ENCODE results near the gene FUT3. TPM values are rescaled to one million over a fixed set of nuclear protein-coding genes. Genes with fewer than 3 reads are reported as not detected.

FUT3 gene
- total and polyA plus RNA-seq, 9 of the 15 experiments (the other 6 are each of a cell fraction or from before 2014, with no cell fraction given) = 0.09 TPM; not detected in 8

GRCh38 chr19:5863030-5863665 is 11.9 kb upstream of the FUT3 start (continued):
- TF ChIP-seq FOXP4 (CRISPR knock-in tag; IDR thresholded peaks at IDR 0.05; ENCODE audit: borderline replicate concordance) (no peak), FOXK1 (CRISPR knock-in tag; IDR thresholded peaks at IDR 0.05; ENCODE audit: borderline replicate concordance) (no peak), STAT5A (IDR thresholded peaks at IDR 0.05; ENCODE audit: borderline replicate concordance, low read length) (no peak), ZNF431 (CRISPR knock-in tag; IDR thresholded peaks at IDR 0.05) (no peak), RHOXF2B (CRISPR knock-in tag; conservative IDR thresholded peaks at IDR 0.05) (no peak), HNRNPH1 (optimal IDR thresholded peaks at IDR 0.05; ENCODE audit: low read depth, low read length) (no peak), ZNF785 (CRISPR knock-in tag; IDR thresholded peaks at IDR 0.05) (no peak), SUPT5H (IDR thresholded peaks at IDR 0.05) (no peak), ELF4 (CRISPR knock-in tag; IDR thresholded peaks at IDR 0.05) (no peak), ELF2 (CRISPR knock-in tag; IDR thresholded peaks at IDR 0.05) (no peak), E2F3 (CRISPR knock-in tag; IDR thresholded peaks at IDR 0.05) (no peak), ZSCAN32 (CRISPR knock-in tag; IDR thresholded peaks at IDR 0.05) (no peak), PRDM10 (IDR thresholded peaks at IDR 0.05; ENCODE audit: partially characterized antibody) (no peak), NFATC3 (IDR thresholded peaks at IDR 0.05) (no peak), RBM39 (optimal IDR thresholded peaks at IDR 0.05; ENCODE audit: low read depth, low read length) (no peak), MEF2D (tag; conservative IDR thresholded peaks at IDR 0.05; ENCODE audit: low read depth) (no peak), LCOR (CRISPR knock-in tag; IDR thresholded peaks at IDR 0.05) (no peak), U2AF2 (optimal IDR thresholded peaks at IDR 0.05; ENCODE audit: low read depth, low read length) (no peak), RBM25 (IDR thresholded peaks at IDR 0.05; ENCODE audit: low read depth, low read length, severe bottlenecking) (peak; percentile 46), FOXA1 (IDR thresholded peaks at IDR 0.05; ENCODE audit: borderline replicate concordance) (no peak), ZNF512 (tag; IDR thresholded peaks at IDR 0.05) (no peak)

Data from K562 (cell line).